Measurements from ENCODE around the gene PLD1.
"Not testable (repeated sequence)": the region's sequence is repeated elsewhere in the genome, so short reads cannot be mapped to it uniquely, and the experiment has no call there.

The PLD1 gene

GRCh38 chr3:171654809-171655208 lies 155.5 kb downstream of the PLD1 start:
- no peak for DNase-seq

GRCh38 chr3:171654326-171654725 lies 156.0 kb downstream of the PLD1 start:
- DNase-seq = no peak

- no peak for DNase-seq
These were observed 156.6 kb downstream of the PLD1 start for GRCh38 chr3:171653701-171654100.

- no peak for DNase-seq
These were observed 157.4 kb downstream of the PLD1 start for GRCh38 chr3:171652932-171653331.

- no peak for DNase-seq
These were observed 160.2 kb downstream of the PLD1 start for GRCh38 chr3:171649911-171650592.

- no peak for DNase-seq
These were observed 161.0 kb downstream of the PLD1 start for GRCh38 chr3:171649267-171649666.

- no peak for DNase-seq
These were observed 162.2 kb downstream of the PLD1 start for GRCh38 chr3:171648069-171648468.

- DNase-seq = peak; percentile 17
These were observed 163.7 kb downstream of the PLD1 start for GRCh38 chr3:171646357-171647133.

GRCh38 chr3:171644681-171645080 lies 165.6 kb downstream of the PLD1 start:
- DNase-seq = no peak

- DNase-seq = no peak
These were observed 166.6 kb downstream of the PLD1 start for GRCh38 chr3:171643681-171644080.

GRCh38 chr3:171643033-171643432 lies 167.2 kb downstream of the PLD1 start:
- no peak for DNase-seq

GRCh38 chr3:171640520-171641412 lies 169.5 kb downstream of the PLD1 start:
- no peak for DNase-seq

GRCh38 chr3:171636666-171637065 lies 173.6 kb downstream of the PLD1 start:
- no peak for DNase-seq

- DNase-seq = no peak
These were observed 177.5 kb downstream of the PLD1 start for GRCh38 chr3:171632766-171633165.

GRCh38 chr3:171626799-171627198 lies 183.5 kb downstream of the PLD1 start:
- DNase-seq = not testable (repeated sequence)

GRCh38 chr3:171622126-171622525 lies 188.2 kb downstream of the PLD1 start:
- DNase-seq = no peak

- DNase-seq = no peak
These were observed 189.4 kb downstream of the PLD1 start for GRCh38 chr3:171620825-171621434.

GRCh38 chr3:171616798-171617197 lies 193.5 kb downstream of the PLD1 start:
- DNase-seq = no peak

GRCh38 chr3:171615686-171616085 lies 194.6 kb downstream of the PLD1 start:
- no peak for DNase-seq

- no peak for DNase-seq
These were observed 195.0 kb downstream of the PLD1 start for GRCh38 chr3:171615281-171615680.

- no peak for DNase-seq
These were observed 195.9 kb downstream of the PLD1 start for GRCh38 chr3:171614318-171614921.

- DNase-seq = no peak
These were observed 202.8 kb downstream of the PLD1 start for GRCh38 chr3:171607452-171607851.

Measured in NCI-H774 (cell line).